Measurements from ENCODE around the gene DOCK6. TPM values are rescaled to one million over a fixed set of nuclear protein-coding genes. Genes with fewer than 3 reads are reported as not detected.
A peak's percentile ranks its signal among the peaks of the same experiment; 100 is the strongest.

DOCK6 gene
- total and polyA plus RNA-seq, 9 donors, result 12.8 to 60.0 (median 31.4) TPM

DNA sequence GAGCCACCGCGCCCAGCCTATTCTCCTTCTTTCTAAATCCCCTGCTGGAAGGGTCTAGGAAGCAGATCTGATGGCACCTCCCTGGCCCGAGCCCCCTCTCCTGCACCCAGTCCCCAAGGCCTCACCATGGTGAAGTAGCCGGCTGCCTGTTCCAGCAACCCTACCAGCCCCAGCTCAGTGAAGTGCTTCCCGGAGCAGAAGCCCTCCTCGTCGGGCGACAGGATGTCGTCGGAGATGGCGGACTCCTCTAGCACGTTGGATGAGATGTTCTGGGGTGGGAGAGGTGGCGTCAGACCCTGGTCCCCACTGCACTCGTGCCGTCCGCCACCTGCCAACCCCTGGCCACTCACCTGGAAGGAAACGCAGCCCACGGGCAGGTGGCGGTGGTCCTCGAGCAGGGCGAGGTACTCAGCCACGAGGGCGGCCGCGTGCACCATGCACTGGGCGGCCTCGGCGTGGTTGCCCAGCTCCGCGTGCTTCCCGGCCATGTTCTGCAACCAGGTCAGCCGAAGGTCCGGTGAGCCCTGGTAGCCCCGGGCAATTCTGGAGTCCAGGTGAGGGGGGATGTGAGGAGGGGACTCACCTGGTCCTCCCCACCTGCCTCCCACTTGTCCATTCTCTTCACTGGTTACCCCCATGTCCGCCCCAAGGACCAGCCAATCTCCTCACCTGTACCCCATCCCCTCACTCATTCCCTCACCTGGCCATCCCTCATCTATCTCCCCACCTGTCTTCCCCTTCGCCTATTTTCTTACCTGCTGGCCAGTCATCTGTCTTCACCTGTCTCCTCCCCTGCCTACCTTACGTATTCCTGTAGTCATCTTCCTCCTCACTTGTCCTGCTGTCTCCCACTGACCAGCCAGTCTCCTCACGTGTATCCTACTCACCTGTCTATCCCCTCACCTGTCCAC lies 53.5 kb downstream of the DOCK6 start:
- 81 to 88% (median 87%) methylated on average over 38 of the region's 38 CpGs for WGBS, 3 donors
- H3K9me3 ChIP-seq, result no peaks in the 10 kb centered on the region
- no peak overlapping the region for H3K27ac ChIP-seq
- TF ChIP-seq POLR2A (IDR thresholded peaks at IDR 0.05), result no peak
- no peak for TF ChIP-seq EP300 (IDR thresholded peaks at IDR 0.05)
- TF ChIP-seq, protein P1, sequence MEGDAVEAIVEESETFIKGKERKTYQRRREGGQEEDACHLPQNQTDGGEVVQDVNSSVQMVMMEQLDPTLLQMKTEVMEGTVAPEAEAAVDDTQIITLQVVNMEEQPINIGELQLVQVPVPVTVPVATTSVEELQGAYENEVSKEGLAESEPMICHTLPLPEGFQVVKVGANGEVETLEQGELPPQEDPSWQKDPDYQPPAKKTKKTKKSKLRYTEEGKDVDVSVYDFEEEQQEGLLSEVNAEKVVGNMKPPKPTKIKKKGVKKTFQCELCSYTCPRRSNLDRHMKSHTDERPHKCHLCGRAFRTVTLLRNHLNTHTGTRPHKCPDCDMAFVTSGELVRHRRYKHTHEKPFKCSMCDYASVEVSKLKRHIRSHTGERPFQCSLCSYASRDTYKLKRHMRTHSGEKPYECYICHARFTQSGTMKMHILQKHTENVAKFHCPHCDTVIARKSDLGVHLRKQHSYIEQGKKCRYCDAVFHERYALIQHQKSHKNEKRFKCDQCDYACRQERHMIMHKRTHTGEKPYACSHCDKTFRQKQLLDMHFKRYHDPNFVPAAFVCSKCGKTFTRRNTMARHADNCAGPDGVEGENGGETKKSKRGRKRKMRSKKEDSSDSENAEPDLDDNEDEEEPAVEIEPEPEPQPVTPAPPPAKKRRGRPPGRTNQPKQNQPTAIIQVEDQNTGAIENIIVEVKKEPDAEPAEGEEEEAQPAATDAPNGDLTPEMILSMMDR (IDR thresholded peaks at IDR 0.05), result no peak
- no peaks in the 10 kb centered on the region for H3K36me3 ChIP-seq
- no peaks in the 10 kb centered on the region for H3K27me3 ChIP-seq
- H3K4me3 ChIP-seq, result no peak overlapping the region
- DNase-seq, result no peak
- intact Hi-C loops (cut with DNase I), result loop anchor here in 2 of 4 donors (5.0 to 10.0 kb wide), 2 partner anchors 174 to 177 kb away; no protein-coding TSS in a partner anchor
- peaks cover 5% of the 10 kb centered on the region for H3K4me1 ChIP-seq (ENCODE audit: insufficient read depth)

DNA sequence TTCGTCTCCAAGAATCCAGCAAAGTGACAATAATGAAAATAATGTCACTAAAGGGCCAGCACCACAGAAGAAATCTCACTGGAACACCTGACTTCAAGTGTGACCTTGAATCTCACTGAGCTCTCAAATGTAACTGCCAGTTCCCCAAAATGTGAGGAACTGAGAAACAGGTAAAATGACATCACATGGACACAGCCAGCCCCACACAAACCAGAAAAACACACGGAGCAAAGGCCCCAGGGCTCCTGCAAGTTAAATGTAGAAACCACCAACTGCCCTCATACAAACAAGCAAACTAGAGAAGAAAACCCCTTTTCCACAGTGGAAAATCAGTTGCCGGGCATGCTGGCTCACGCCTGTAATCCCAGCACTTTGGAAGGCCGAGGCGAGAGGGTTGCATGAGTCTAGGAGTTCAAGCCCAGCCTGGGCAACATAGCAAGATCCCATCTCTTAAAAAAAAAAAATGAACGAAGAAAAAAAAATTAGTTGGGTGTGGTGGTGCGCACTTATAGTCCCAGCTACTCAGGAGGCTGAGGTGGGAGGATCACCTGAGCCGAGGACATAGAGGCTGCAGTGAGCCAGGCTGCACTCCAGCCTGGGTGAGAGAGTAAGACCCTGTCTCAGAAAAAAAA lies 56.3 kb downstream of the DOCK6 start:
- intact Hi-C loops (cut with DNase I), result loop anchor here in 3 of 4 donors (2.0 to 10.0 kb wide), 4 partner anchors 67 to 174 kb away; no protein-coding TSS in a partner anchor
- no peaks in the 10 kb centered on the region for H3K27me3 ChIP-seq
- no peaks in the 10 kb centered on the region for H3K9me3 ChIP-seq
- WGBS, 3 donors, result 76 to 83% (median 78%) methylated on average over 9 of the region's 9 CpGs
- no peaks in the 10 kb centered on the region for H3K36me3 ChIP-seq
- no peak overlapping the region for H3K27ac ChIP-seq
- DNase-seq, result no peak
- no peak overlapping the region for H3K4me3 ChIP-seq
- peaks cover 12% of the 10 kb centered on the region for H3K4me1 ChIP-seq (ENCODE audit: insufficient read depth)
- TF ChIP-seq, protein P1 (IDR thresholded peaks at IDR 0.05), result no peak
- TF ChIP-seq POLR2A (IDR thresholded peaks at IDR 0.05) (no peak), EP300 (IDR thresholded peaks at IDR 0.05) (no peak)

DNA sequence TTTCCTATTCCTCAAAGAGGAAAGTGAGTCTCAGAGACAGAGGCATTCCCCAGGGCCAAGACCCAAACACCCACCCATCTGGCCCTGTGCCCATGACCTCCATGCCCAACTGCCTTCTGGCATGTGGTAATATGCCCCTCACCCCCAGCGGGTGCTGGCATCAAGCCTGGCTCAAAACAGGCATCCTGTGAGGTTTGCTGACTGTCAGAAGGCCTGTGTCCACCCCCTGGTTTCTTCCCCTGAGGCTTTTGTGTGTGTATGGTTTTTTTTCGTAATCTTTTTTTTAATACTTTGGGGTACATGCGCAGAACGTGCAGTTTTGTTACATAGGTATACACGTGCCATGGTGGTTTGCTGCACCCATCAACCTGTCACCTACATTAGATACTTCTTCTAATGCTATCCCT lies 57.4 kb downstream of the DOCK6 start:
- intact Hi-C loops (cut with DNase I), result loop anchor here (1.0 to 10.0 kb wide), 5 partner anchors 66 to 173 kb away; no protein-coding TSS in a partner anchor
- Histone ChIP-seq H3K9me3 (no peaks in the 10 kb centered on the region), H3K4me3 (no peak overlapping the region), H3K4me1 (ENCODE audit: insufficient read depth) (peaks cover 12% of the 10 kb centered on the region), H3K27ac (peak overlapping the region; percentile 75 to 93), H3K36me3 (no peaks in the 10 kb centered on the region), H3K27me3 (no peaks in the 10 kb centered on the region)
- no peak for TF ChIP-seq POLR2A (IDR thresholded peaks at IDR 0.05)
- TF ChIP-seq, protein P1 (IDR thresholded peaks at IDR 0.05), result no peak
- no peak for TF ChIP-seq EP300 (IDR thresholded peaks at IDR 0.05)
- WGBS, 3 donors, result 43 to 45% (median 43%) methylated on average over 5 of the region's 5 CpGs
- peak; percentile 60 to 81 (median 72) for DNase-seq

DNA sequence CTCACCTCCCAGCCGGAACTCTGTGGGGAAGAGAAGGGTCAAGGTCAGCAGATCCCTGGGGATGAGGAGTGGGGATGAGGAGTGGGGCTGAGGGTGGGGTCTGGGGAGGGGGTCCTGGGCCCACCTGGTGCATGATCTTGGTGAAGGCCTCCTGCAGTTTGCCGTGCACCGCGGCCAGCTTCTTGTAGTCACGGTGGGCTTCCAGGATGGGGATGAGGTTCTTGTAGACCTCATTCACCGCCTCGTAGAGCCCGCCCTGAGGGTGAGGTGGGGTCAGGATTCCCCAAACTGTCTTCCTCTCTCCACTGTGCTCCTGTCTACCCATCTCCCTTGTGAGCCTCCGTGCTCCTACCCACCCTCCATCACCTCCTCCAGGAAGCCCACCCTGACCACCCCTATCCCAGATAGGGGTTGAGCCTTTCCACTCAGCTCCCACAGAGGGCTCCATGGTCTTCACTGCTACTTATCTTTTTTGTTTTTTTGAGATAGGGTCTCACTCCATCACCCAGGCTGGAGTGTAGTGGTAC lies 58.2 kb downstream of the DOCK6 start:
- H3K4me3 ChIP-seq, result no peak overlapping the region
- WGBS, 3 donors, result 52 to 62% (median 60%) methylated on average over 9 of the region's 9 CpGs
- intact Hi-C loops (cut with DNase I), result loop anchor here (1.0 to 10.0 kb wide), 4 partner anchors 65 to 169 kb away; no protein-coding TSS in a partner anchor

More for the DNA sequence above, 58.2 kb downstream of the DOCK6 start:
- Histone ChIP-seq H3K27ac (peak overlapping the region; percentile 75 to 93), H3K4me1 (ENCODE audit: insufficient read depth) (peaks cover 12% of the 10 kb centered on the region), H3K9me3 (no peaks in the 10 kb centered on the region), H3K27me3 (no peaks in the 10 kb centered on the region), H3K36me3 (no peaks in the 10 kb centered on the region)
- no peak for DNase-seq
- TF ChIP-seq, protein P1 (IDR thresholded peaks at IDR 0.05), result no peak
- no peak for TF ChIP-seq EP300 (IDR thresholded peaks at IDR 0.05)
- TF ChIP-seq POLR2A (IDR thresholded peaks at IDR 0.05), result no peak

Measured in ovary (tissue), 9 donors.